ENCODE data around the gene OBSCN.
"Not testable (repeated sequence)": the region's sequence is repeated elsewhere in the genome, so short reads cannot be mapped to it uniquely, and the experiment has no call there.

The OBSCN gene

DNA sequence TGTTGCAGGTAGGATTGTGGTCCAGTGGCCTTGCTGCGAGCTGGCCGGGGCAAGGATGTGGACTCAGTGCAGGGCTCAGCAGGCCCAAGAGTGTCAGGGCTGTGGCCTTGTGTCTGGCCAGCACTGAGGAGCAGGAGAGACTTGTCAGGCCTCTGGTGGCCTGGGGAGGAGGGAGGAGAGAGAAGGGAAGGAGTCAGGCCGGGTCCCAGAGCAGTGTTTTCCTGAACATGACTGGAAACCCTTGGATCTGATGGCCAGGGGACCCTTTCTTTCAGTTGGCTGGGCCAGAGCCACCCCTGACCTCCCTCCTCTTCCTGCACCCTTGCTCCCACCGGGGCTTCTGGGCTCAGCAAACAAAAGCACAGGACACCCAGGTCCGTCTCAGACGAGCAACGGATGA lies 37.2 kb upstream of the OBSCN start:
- no peak for DNase-seq

DNA sequence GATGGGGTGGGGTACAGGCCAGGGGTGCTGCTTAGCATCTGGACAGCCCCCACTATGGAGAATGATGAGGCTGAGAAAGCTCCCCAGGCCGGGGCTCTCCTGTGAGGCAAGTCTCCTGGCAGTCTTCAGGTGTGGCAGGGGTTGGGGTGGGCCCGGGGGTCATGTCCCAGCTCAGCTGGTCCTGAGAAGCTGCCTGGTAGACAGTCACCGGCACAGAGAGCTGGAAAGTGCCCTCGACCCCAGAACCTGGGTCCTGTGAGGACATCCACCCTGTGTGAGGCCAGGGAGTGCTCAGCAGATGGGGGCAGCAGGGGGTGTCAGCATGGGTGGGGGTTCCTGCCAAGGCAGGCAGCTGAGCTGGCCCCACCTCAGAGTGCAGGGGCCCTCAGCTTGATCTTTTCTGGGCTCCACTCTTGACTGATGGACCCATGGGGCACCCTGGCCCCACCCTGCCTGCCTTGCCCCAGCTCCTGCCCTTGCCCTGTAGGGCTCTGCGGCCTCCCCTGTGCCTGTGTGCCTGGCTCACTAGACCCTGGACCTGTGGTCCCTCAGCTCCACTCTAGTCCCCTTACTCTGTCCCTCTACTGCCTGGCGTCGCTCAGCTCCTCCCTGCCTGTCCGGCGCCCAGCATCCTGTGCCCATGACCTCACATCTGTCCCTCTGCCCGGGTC lies 36.5 kb upstream of the OBSCN start:
- no peak for DNase-seq

DNA sequence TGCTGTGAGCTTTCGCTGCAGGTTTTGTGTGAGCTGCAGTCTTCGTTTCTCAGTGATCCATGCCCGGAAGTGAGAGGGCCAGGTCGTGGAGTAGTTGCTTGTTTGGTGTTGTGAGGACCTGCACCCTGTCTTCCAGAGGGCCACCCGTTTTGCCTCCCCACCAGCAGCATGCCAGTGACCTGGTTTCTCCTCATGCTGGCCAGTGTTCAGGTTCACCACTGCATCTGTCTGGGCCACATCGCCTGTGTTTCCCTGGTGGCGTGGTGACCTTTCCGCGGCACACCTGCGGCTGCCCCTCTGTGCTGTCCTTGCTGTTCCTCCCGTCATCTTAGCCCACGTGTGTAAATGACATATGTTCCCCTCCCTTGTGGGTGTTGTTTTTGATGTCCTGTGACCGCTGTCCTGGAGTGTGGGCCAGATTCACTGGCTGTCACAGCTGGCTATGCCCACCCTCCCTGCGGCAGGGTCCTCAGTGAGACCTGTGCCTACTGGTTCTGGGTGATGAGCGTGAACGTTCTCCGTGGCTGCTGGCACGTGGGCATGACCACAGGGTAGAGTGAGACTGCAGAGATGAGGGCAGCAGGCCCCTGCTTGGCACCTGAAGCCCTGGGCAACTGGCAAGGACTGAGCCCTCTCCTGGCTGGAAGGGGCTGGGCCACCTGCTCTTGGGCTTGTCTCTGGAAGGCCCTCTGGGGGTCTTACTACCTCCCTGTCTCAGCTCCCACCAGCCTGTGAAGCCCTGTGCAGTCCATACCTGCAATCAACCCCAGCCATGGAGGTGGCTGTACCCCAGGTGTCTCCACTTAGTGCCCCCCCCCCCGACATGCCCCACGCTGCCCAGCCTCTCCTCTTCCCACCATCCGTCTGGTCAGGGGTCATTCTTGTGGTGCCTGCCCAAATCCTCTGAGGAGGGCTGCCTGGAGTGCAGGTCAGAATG lies 35.0 kb upstream of the OBSCN start:
- no peak for DNase-seq

DNA sequence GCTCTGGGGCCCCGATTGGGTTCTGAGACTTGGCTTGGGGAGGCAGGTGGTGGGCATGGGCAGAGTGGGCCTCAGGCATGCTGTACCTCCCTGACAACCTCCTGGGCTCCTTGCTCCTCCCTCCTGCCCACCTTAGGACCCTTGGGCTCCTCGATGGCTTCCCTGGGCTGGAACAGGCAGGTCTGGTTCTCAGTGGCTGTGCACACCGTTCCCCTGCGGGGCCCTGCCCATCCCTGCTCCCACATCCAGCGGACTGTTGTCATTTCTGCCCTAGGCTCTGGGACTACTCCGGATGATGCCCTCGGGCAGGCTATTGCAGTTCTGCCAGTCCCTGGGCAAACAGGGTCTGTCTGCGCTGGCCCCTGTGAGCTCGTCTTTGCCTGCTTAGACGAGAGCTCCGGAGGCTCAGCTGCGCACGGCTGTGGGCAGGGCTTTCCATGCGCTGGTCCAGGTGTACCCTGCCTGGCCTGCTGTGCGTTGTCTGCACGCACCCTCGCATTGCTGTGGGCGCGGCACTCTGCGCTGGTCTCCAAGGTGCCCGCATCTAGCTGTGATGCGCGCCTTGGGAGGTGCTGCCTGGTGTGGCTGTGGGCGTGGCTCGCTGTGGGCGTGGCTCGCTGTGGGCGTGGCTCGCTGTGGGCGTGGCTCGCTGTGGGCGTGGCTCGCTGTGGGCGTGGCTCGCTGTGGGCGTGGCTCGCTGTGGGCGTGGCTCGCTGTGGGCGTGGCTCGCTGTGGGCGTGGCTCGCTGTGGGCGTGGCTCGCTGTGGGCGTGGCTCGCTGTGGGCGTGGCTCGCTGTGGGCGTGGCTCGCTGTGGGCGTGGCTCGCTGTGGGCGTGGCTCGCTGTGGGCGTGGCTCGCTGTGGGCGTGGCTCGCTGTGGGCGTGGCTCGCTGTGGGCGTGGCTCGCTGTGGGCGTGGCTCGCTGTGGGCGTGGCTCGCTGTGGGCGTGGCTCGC lies 34.0 kb upstream of the OBSCN start:
- not testable (repeated sequence) for DNase-seq

DNA sequence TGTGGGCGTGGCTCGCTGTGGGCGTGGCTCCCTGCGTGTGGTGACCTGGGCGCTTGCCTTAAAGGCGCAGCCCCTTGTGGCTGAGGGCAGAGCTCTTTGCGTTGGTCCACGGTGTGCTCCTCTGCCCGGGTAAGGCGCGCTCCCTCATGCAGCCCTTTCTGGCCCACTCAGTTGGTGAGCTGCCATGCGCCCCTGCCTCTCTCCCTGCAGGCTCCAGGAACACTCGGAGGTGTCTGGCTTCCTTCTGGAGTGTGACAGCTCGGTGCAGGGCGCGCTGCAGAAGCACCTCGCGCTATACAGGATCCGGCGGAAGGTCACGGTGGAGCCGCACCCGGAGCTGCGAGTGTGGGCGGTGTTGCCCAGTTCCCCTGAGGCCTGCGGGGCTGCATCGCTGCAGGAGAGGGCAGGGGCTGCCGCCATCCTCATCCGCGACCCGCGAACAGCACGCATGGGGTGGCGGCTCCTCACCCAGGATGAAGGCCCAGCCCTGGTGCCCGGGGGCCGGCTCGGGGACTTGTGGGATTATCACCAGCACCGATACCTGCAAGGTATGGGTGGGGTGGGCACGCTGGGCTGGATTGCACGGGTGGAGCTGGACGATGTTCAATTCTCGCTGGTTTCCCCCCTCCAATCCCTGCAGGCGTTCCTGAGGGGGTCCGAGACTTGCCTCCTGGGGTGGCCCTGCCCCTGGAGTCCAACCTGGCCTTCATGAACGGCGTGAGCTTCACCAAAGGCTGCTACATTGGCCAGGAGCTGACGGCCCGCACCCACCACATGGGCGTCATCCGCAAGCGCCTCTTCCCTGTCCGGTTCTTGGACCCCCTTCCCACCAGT lies 33.1 kb upstream of the OBSCN start:
- no peak for DNase-seq

DNA sequence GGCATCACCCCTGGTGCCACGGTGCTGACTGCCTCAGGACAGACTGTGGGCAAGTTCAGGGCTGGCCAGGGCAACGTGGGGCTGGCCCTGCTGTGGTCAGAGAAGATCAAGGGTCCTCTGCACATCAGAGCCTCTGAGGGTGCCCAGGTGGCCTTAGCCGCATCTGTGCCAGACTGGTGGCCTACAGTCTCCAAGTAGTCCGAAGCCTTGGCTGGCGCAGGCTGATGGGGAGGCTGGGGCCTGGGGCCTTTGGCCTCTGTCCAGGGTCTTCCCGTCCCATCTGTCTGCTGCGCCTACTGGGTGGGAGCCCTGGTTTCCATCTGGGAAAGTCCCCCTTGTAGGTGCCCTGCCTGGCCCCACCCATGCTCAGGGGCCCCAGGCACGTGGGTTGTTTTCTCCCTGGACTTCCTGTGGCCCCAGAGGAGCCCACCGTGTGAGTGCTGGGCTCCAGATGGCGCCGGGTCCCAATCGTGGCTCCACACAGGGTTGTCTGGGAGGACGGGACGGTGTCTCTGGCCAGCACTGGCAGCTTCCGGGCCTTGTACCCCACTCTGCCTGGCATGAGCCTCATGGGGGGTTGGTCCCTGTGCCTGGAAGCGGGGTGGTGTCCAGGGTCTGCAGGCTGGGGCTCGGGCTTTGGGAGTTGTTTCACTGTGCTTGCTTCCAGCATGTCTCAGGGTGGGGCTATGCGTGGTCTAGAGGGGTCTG lies 32.4 kb upstream of the OBSCN start:
- DNase-seq, result no peak

DNA sequence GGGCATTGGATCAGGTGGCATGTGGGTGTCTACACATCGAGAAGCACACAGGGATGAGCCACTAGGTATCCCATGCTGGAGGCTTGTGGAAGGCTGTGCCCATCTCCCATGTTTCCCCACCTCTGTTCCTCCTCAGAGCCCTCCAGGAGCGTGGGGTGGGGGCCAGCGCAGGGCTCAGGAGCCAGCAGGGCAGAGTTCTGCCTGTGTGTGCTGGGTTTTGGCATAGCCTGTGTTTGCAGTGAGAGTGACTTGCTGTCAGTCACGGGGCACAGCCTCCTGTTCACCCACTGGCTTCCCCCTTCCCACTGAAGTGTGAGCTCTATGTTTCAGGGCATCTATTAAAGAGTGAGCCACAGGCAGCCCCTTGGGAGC lies 31.8 kb upstream of the OBSCN start:
- no peak for DNase-seq

DNA sequence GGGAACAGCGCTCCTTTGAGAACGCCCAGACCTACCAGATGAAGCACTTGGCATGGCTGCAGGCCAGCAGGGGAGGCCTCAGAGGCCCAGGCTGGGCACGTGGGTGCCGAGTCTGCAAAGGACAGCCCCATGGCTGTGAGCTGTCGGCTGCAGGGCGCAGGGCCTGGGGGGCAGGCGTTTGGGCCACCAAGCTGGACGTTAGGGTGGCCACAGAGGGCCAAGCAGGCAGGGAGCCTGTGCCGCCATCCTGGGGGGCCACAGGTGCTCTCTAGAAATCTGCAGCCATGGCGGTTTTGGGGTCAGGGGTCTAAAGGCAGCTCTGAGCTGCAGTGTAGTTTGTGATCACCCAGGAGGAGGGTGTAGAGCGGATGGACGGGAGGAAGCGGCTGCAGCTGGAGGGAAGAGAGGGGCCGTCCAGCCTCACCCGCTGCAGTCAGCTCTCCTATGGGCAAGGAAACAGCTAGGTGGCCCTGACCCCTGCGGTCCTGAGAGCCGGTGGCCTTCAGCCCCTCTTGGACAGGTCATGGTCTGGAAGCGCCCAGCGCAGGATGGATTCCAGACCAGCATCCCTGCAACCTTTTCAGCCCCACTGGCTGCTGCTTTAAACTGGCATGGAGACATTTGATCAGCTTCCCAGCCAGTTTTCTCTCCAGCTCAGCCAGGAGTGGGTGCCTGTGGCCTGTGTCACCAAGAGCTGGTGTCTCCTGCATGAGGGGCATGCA lies 31.2 kb upstream of the OBSCN start:
- DNase-seq, result no peak

DNA sequence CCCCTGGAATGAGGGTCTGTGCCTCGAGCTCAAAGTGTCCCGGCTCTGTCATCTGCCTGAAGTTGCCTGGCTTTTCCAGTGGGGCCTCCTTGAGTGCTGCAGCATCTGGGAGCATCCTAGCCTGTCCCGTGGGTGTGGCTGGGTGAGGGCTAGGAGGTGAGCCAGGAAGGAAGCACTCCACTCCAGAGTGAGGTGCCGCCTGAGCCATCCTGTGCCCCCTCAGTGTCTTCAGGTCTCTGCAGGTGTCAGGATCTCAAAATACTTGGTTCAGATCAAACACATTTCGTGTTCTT lies 30.7 kb upstream of the OBSCN start:
- DNase-seq, result no peak

DNA sequence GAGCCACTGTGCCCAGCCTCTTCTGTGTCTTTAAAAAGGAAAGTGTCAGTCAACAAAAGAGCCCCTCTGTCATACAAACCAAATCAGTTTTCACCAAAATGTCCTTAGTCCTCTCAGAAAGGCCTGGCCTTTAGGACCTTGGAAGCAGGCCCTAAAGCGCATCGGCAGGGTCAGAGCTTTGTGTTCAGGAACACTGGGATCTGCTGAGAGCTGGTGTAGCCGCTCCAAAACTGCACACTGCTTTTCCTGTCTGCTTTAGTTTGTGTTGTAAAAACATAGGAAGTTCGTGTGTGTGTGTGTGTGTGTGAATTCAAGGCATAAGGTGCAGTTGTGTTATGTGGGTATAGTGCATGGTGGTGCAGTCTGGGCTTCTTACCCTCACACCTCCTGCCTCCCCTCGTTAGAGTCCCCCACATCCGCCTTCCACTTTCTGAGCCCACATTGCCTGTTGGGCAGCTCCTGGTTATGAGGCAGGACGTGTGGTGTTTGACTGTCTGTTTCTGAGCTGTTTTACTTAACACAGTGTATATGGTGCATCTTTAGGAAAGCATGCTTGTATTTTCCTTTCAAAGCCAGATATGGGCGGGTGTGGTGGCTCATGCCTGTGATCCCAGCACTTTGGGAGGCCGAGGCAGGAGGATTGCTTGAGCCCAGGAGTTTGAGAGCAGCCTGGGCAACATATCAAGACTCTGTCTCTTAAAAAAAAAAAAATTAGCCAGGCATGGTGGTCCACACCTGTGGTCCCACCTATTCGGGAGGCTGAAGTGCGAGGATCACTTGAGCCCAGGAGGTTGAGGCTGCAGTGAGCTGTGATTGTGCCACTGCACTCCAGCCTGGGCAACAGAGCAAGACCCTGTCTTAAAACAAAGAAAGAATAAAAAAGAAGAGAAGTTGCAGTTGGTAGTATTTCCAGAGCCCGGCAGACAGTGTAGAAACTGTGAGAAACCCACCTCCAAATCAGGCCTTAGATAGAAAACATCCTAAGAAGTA lies 29.8 kb upstream of the OBSCN start:
- DNase-seq, result no peak

DNA sequence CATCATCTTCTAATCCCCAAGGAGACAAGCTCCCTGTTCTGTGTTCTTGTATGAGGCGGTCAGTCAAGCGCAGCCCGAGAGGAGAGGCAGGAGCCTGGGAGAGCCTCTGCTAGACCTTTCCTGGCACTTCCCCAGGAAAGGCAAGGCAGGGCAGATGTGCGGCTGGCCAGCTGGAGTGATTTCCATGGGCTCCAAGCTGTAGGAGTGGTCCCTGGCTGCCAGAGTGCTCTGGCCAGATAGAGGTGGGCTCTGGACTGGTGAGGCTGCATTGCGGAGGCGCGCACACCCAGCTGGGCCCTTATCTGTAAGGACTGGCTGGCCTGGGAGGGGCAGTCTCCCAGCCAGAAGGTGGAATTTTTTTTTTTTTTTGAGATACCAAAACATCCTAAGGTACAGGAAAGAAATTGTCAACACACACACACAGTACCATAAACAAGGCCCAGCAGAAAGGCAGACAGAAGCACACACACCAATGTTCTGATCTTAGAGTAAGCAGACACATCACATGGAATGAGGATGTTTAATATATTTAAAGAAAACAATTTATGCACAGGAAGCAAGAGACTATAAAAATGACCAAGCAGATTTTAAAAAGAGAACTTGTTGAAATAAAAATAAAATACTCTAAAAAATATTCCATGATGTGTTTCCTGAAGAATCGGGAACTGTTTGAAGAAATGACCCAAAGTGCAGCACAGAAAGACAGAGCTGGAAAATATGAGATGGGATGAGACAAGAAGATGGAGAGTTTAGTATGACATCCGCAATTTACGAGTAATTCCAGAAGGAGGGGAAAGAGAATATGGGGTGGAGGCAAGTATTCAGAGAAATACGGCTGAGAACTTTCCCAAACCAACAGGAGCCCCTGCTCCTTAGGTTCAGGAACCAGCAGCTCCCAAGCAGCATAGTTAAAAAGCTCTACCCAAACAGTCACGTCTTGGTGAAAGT lies 28.8 kb upstream of the OBSCN start:
- DNase-seq, result no peak

DNA sequence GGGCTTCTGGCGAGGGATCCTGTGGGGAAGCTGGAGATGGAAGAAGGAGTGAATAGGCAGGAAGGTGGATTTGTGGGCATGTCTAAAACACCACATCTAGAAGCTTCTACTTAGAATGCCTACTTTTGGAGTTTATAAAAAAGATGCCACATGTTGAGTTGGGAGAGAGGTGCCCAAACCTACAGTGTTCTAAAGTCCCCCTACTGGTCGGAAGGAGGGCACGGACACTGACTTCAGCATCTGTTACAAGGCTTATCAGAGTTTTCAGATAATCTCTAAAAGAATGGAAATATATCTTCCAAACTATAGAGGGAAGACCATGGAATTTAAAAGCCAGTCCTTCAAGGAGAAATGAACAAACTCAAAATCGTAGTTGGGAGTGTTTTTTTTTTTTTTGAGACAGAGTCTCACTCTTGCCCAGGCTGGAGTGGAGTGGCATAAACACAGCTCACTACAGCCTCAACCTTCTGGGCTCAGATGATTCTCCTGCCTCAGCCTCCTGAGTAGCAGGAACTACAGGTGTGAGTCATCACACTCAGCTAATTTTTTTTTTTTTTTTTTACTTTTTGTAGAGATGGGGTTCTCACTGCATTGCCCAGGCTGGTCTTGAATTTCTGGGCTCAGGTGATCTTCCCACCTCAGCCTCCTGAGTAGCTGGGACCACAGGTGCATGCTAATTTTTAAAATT lies 27.4 kb upstream of the OBSCN start:
- DNase-seq, result no peak

DNA sequence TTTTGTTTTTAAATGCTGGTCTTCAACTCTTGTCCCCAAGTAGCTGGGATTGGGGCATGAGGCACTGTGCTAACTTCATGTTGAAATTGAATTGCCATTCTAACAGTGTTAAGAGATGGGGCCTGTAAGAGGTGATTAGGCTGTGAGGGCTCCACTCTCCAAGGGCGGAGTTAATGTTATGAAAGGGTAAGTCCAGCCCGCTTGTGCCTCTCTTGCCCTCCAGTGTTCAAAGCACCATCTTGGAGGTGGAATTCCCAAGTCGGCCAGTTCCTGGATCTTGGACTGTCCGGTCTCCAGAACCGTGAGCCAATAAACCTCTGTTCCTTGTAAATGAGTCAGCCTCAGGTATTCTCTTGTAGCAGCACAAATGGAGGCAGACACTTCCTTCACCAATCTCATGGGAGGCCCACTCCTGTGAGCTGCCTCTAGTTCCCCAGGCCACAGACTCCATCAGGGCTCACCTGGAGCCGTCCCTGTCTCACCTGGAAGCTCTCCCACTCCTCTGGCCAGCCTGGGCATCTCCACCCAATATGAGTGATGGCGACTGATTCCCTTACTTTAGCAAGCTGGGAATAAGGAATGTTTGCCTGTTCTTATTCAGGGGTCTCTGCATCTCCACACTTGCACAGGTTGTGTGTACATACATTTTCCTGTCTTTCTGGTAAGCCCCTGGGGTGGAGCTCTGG lies 26.7 kb upstream of the OBSCN start:
- no peak for DNase-seq

DNA sequence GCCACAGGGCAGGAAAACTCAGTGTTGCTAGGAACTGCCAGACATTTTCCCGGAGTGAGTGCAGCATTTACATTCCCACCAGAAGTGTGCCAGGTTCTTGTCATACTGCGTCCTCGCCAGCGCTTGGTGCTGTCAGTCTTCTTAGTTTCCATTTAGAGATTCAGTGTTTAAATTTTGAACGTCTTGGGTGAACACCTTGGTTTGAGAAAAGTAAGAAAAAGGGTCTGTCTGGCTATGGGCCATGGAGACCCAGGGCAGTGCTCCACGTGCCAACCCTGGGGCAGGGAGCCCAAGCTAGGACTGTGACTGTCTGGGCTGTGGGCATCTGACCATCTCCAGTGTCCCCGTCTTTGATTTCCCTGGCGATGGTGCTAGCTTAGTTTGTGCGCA lies 26.2 kb upstream of the OBSCN start:
- no peak for DNase-seq

DNA sequence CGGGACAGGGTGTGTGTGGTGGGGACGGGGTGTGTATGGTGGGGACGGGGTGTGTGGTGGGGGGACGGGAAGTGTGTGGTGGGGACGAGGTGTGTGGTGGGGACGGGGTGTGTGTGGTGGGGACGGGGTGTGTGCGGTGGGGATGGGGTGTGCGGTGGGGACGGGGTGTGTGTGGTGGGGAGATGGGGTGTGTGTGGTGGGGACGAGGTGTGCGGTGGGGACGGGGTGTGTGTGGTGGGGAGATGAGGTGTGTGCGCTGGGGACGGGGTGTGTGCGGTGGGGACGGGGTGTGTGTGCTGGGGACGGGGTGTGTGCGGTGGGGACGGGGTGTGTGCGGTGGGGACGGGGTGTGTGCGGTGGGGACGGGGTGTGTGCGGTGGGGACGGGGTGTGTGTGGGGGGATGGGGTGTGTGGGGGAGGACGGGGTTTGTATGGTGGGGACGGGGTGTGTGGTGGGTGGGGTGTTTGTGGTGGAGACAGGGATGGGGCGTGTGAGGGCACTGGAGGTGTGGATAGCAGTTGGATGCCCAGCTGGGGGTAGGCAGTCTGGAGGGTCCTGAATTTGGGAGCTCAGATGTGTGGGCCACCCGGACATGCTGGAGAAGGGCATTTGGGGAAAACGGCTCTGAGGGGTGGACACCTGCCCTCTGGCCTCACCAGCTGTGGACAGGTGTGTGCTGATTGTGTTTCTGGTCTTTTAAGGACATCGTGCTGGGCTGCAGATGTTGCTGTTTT lies 25.4 kb upstream of the OBSCN start:
- no peak for DNase-seq

DNA sequence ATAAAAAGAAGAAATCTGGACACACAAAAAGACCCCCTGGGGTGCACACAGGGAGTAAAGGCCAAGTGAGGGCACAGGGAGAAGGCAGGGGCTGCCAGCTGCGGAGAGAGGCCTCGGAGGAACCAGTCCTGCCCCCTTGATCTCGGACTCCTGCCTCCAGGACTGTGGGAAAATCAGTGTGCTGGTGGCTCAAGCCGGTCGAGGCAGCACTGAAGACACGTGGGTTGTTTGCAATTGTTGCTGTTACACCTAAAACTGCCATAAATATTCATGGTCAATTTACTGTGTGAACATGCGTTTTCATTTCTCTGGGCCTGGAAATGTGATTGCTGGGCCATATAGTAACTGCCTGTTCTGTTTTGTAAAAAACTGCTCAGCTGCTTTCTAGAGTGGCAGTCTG lies 23.7 kb upstream of the OBSCN start:
- no peak for DNase-seq

DNA sequence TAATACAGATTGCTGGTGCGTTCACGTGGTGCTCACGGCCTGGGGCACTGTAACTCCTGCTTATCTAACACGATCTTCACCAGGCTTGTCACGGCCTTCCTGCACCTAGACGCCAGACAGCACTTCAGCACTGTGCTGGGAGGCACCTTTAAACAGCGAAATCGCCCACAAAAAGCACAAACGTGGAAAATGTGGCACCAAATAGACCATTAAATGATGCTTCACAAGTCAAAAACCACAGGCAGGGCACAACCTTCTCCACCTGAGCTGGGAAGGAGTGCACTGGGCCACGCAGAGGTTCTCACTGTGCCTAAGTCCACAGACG lies 22.2 kb upstream of the OBSCN start:
- DNase-seq, result no peak

All from SIG-M5 (cell line).